Measurements from ENCODE around the gene ANKRD34B. TPM values are rescaled to one million over a fixed set of nuclear protein-coding genes. Genes with fewer than 3 reads are reported as not detected.
"Not testable (repeated sequence)": the region's sequence is repeated elsewhere in the genome, so short reads cannot be mapped to it uniquely, and the experiment has no call there.

Gene ANKRD34B
- polyA plus RNA-seq, 2 of the 4 experiments (the other 2 are of a cell fraction), result 0.01 TPM

DNA sequence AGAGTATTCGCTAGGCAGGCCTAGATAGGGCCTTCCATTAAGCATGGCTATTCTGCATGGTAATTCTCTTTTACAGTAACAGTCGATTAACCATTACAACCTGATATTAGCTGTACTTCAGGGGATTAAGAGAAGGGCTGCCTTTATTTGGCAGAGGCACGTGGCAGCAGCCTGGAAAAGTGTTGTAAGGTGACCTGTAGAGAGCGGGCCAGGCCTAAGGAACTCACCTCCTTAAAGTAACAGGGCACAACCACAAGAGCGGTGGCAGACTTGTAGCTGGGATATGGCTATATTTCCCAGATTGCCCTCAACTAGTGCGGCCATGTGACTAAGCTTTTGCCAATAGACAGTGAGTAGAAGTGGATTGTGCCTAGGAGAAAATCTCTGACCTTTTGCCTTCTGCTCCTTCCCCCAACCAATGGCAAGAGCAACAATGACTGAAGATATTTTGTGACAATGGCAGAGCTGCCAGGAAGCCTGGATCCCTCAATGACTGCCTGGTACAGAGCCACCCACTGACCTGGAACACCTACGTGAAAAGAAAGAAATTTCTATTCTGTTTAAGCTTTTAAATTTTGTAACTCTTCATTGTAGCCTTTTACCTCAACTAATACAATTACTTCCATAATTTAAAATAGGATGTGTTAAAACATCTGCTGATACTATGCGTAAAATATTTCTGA, 18.9 kb upstream of the ANKRD34B start (continued):
- no peak for TF ChIP-seq ZNF302 (CRISPR knock-in tag; IDR thresholded peaks at IDR 0.05)

DNA sequence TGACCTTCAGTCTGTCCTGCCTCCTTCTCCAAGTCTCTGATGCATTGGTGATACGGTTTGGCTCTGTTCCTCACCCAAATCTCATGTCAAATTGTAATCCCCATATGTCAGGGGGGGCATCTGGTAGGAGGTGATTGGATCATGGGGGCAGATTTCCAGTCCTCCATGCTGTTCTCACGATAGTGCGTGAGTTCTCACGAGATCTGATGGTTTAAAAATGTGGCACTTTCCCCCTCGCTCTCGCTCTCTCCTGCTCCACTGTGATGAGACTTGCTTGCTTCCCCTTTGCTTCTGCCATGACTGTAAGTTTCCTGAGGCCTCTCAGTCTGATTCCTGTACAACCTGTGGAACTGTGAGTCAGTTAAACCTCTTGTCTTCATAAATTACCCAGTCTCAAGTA, 14.7 kb upstream of the ANKRD34B start:
- Histone ChIP-seq H3K4me3 (no peak overlapping the region), H3K4me2 (no peak overlapping the region), H3K9me3 (no peaks in the 10 kb centered on the region), H3K27ac (no peak overlapping the region), H3K4me1 (no peaks in the 10 kb centered on the region)
- no peak for TF ChIP-seq JUNB (IDR thresholded peaks at IDR 0.05)
- no peak for TF ChIP-seq HOXB13 (CRISPR knock-in tag; IDR thresholded peaks at IDR 0.05; ENCODE audit: low read depth)
- DNase-seq (ENCODE audit: low read depth in 1 of 2, low spot score in 1 of 2) (no peak), FAIRE-seq (no peak), ATAC-seq (no peak)
- ChIA-PET POLR2A (no interaction called here), CTCF (no interaction called here)
- 72% methylated on average over 6 of the region's 6 CpGs for WGBS (ENCODE audit: missing lambda C conversion rate)

DNA sequence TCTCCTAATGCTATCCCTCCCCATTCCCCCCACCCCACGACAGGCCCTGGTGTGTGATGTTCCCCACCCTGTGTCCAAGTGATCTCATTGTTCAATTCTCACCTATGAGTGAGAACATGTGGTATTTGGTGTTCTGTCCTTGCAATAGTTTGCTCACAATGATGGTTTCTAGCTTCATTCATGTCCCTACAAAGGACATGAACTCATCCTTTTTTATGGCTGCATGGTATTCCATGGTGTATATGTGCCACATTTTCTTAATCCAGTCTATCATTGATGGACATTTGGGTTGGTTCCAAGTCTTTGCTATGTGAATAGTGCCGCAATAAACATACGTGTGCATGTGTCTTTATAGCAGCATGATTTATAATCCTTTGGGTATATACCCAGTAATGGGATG, 10.2 kb upstream of the ANKRD34B start:
- H3K4me2 ChIP-seq; CTCF ChIA-PET; H3K4me3 ChIP-seq; H3K4me1 ChIP-seq; H3K27ac ChIP-seq; POLR2A ChIA-PET; ATAC-seq; FAIRE-seq; DNase-seq (ENCODE audit: low read depth in 1 of 2, low spot score in 1 of 2); H3K9me3 ChIP-seq: not testable (repeated sequence)
- WGBS (ENCODE audit: missing lambda C conversion rate), result 36% methylated on average over 2 of the region's 3 CpGs

- 63% methylated on average over 2 of the region's 2 CpGs for WGBS (ENCODE audit: missing lambda C conversion rate)
- ChIA-PET POLR2A (no interaction called here), CTCF (no interaction called here)
- FAIRE-seq (no peak), ATAC-seq (no peak), DNase-seq (ENCODE audit: low read depth in 1 of 2, low spot score in 1 of 2) (no peak)
- Histone ChIP-seq H3K4me1 (no peaks in the 10 kb centered on the region), H3K4me3 (no peak overlapping the region), H3K9me3 (no peaks in the 10 kb centered on the region), H3K4me2 (no peak overlapping the region), H3K27ac (no peak overlapping the region)
- TF ChIP-seq RAD21 (conservative IDR thresholded peaks at IDR 0.05 in 1 of 2, IDR thresholded peaks at IDR 0.05 in 1 of 2) (no peak), JUNB (IDR thresholded peaks at IDR 0.05) (no peak), BCL3 (IDR thresholded peaks at IDR 0.05) (no peak), CHD4 (IDR thresholded peaks at IDR 0.05; ENCODE audit: borderline replicate concordance) (no peak), MAFK (IDR thresholded peaks at IDR 0.05; ENCODE audit: partially characterized antibody) (no peak), NR3C1 (IDR thresholded peaks at IDR 0.05) (no peak), MYC (IDR thresholded peaks at IDR 0.05; ENCODE audit: borderline replicate concordance, low read length) (no peak), MAZ (IDR thresholded peaks at IDR 0.05; ENCODE audit: borderline replicate concordance, low read depth, low read length) (no peak), MAX (IDR thresholded peaks at IDR 0.05) (no peak), KDM5A (IDR thresholded peaks at IDR 0.05) (no peak), CEBPB (IDR thresholded peaks at IDR 0.05) (no peak), ZSCAN20 (CRISPR knock-in tag; IDR thresholded peaks at IDR 0.05) (no peak), HOXB13 (CRISPR knock-in tag; IDR thresholded peaks at IDR 0.05; ENCODE audit: low read depth) (no peak), POLR2A (IDR thresholded peaks at IDR 0.05; ENCODE audit: low read length) (no peak), REST (IDR thresholded peaks at IDR 0.05) (no peak), ZNF302 (CRISPR knock-in tag; IDR thresholded peaks at IDR 0.05) (no peak), USF2 (IDR thresholded peaks at IDR 0.05) (no peak)
- TF ChIP-seq, protein P1, sequence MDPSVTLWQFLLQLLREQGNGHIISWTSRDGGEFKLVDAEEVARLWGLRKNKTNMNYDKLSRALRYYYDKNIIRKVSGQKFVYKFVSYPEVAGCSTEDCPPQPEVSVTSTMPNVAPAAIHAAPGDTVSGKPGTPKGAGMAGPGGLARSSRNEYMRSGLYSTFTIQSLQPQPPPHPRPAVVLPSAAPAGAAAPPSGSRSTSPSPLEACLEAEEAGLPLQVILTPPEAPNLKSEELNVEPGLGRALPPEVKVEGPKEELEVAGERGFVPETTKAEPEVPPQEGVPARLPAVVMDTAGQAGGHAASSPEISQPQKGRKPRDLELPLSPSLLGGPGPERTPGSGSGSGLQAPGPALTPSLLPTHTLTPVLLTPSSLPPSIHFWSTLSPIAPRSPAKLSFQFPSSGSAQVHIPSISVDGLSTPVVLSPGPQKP (IDR thresholded peaks at IDR 0.05; ENCODE audit: low read depth, low read length), result no peak
Measured at GRCh38 chr5:80579050-80579449, 9.0 kb upstream of the ANKRD34B start.
